Measurements from ENCODE around the gene NLRP7.

The NLRP7 gene

DNA sequence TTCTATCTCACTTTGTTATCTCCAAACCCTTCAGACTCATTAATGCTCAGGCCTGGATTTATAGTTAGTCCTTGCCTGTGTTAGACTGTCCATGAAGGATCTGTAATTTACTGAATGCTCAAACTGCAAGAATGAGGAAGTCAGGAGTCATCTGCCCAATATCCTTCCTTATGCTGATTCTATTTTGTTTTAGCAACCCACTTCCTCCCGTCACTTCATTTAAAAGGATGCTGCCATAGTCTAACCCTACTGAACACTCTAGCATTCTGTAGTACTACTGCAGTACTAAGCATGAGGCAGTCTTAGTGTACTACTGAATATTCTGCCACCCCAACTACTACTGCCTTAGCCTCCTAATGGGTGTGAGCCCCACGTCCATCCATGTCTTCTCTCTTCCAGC is 71.8 kb downstream of the NLRP7 start:
- no peaks in the 10 kb centered on the region for H3K9me2 ChIP-seq (replicated peaks; ENCODE audit: insufficient read depth, low read length)
- H3K79me2 ChIP-seq (ENCODE audit: low read length), result no peaks in the 10 kb centered on the region
- DNase-seq, result no peak
- H3K4me2 ChIP-seq (ENCODE audit: low read depth, low read length), result no peak overlapping the region
- H3K4me3 ChIP-seq (ENCODE audit: low read length), result no peak overlapping the region
- H3K9me3 ChIP-seq (replicated peaks; ENCODE audit: insufficient read depth, low read length), result no peaks in the 10 kb centered on the region
- H3K27ac ChIP-seq (ENCODE audit: low read length), result no peak overlapping the region
- no peak overlapping the region for H2AFZ ChIP-seq (ENCODE audit: low read length)
- H3K27me3 ChIP-seq (replicated peaks; ENCODE audit: insufficient read depth, low read length), result peaks cover 94% of the 10 kb centered on the region
- no peaks in the 10 kb centered on the region for H3K4me1 ChIP-seq (ENCODE audit: low read length)
- H3F3A ChIP-seq (ENCODE audit: insufficient read depth, low read length), result no peaks in the 10 kb centered on the region
- no peaks in the 10 kb centered on the region for H3K36me3 ChIP-seq (replicated peaks; ENCODE audit: insufficient read depth, low read length)
- H4K20me1 ChIP-seq (ENCODE audit: insufficient read depth, low read length), result no peaks in the 10 kb centered on the region
- no peak for TF ChIP-seq EZH2 (optimal IDR thresholded peaks at IDR 0.05; ENCODE audit: low read depth, low read length)
- no peak for TF ChIP-seq EZH2phosphoT487 (IDR thresholded peaks at IDR 0.05; ENCODE audit: low read length)
- TF ChIP-seq CTCF (IDR thresholded peaks at IDR 0.05; ENCODE audit: low read length), result no peak
- H3K9ac ChIP-seq (ENCODE audit: low read length), result no peak overlapping the region

DNA sequence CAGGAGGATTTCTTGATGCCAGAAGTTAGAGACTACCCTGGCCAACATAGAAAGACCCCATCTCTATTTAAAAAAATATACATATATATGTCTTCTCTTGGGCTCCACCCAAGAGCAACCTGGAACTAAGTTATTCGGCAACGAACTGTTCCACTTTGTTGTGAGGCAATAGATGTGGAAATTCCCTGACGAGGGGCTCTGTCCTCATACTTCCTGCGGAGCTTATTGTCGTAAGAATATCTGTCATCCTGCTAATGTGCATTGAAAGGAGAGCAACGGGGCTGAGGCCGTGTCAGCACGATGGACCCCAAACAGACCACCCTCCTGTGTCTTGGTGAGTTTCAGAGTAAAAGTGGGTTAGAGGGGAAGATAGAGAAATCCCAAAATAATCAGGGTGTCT is 73.3 kb downstream of the NLRP7 start, which contains the start of gene FCAR:
Gene FCAR, plus strand, starts transcription at position 246 of the 400 bp plus-strand sequence. Its CDS starts 55 bp downstream, at position 301.
- Histone ChIP-seq H3K27me3 (replicated peaks; ENCODE audit: insufficient read depth, low read length) (peaks cover 87% of the 10 kb centered on the region), H3K4me3 (ENCODE audit: low read length) (no peak within 1 kb of the TSS), H3K9ac (ENCODE audit: low read length) (no peak within 1 kb of the TSS), H3K9me2 (replicated peaks; ENCODE audit: insufficient read depth, low read length) (no peaks in the 10 kb centered on the region), H2AFZ (ENCODE audit: low read length) (no peak within 1 kb of the TSS), H3K27ac (ENCODE audit: low read length) (no peak within 1 kb of the TSS), H3K36me3 (replicated peaks; ENCODE audit: insufficient read depth, low read length) (no peaks in the 10 kb centered on the region), H3K9me3 (replicated peaks; ENCODE audit: insufficient read depth, low read length) (no peaks in the 10 kb centered on the region), H3K4me1 (ENCODE audit: low read length) (no peaks in the 10 kb centered on the region), H3K4me2 (ENCODE audit: low read depth, low read length) (no peak within 1 kb of the TSS), H3F3A (ENCODE audit: insufficient read depth, low read length) (no peaks in the 10 kb centered on the region), H4K20me1 (ENCODE audit: insufficient read depth, low read length) (no peaks in the 10 kb centered on the region), H3K79me2 (ENCODE audit: low read length) (no peaks in the 10 kb centered on the region)
- DNase-seq, result no peak
- TF ChIP-seq CTCF (IDR thresholded peaks at IDR 0.05; ENCODE audit: low read length), result no peak
- TF ChIP-seq EZH2phosphoT487 (IDR thresholded peaks at IDR 0.05; ENCODE audit: low read length), result no peak
- TF ChIP-seq EZH2 (optimal IDR thresholded peaks at IDR 0.05; ENCODE audit: low read depth, low read length), result no peak
